OCI-LY3 (cell line): ENCODE data around the gene SRP68.

Source experiments
- CTCF ChIP-seq: fragments of 200-600, 300-600 bp; sonication (generic); IDR thresholded peaks from 2 replicates; pipeline ENCODE4 v1.5.1; 2014; ENCODE audit warnings: antibody characterized with exemption, low read length, low read depth
- EZH2phosphoT487 ChIP-seq: fragments of 200-600 bp; shearing (Covaris generic); IDR thresholded peaks from 2 replicates; pipeline ENCODE4 v1.6.1; 2018; ENCODE audit warnings: antibody characterized with exemption, mixed run types, low read depth

DNA sequence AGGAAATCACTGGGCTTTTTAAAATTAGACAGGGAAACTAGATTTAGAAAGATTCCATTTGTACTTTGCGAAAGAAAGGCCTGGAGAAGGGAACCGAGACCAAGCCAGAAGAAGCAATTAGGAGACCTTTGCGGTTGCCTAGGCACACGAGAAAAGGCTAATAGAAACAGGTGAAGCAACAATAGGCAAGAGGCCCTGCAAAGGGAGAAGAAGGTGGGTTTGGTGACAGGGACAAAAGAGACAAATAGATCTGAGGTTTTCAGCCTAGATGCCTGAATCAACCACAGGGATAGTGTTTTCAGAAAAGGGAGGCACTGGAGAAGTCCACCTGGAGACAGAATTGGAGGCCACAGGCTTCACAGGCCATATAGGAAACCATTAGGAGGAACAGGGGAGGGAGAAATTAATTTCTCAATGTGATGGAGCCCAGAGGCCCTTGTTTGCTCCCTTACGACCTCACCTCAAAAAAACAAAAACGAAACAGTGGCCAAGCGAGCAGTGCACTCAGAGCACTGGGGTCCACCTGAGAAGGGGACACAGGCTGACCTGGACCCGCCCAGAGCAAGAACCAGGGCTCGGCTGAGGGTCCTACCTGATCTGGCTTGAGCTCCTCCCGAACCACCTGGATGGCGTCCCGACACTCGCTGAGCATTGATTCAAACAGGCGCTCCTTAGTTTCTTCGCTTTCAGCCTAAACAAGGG is 22.3 kb downstream of the SRP68 start:
- TF ChIP-seq CTCF (no peak), EZH2phosphoT487 (no peak)
